Fibroblast of mammary gland (primary cell): Measurements from ENCODE around the gene MYO1E.
"Not testable (repeated sequence)": the region's sequence is repeated elsewhere in the genome, so short reads cannot be mapped to it uniquely, and the experiment has no call there.

Experiments
- DNase-seq: peaks from one replicate; pipeline ENCODE4 v3.0.0-alpha.2; 2010; ENCODE audit warnings: low read depth
- H3K4me3 ChIP-seq: 2 replicates; pipeline ENCODE4 v1.5.1; 2011; ENCODE audit warnings: low read depth, mild to moderate bottlenecking, low read length, moderate library complexity; ENCODE audit not compliant: control insufficient read depth
- CTCF ChIP-seq: conservative IDR thresholded peaks from 2 replicates; pipeline ENCODE4 v1.5.1; 2011; ENCODE audit warnings: low read depth, low read length, inconsistent platforms; ENCODE audit not compliant: control insufficient read depth, insufficient read depth

Gene MYO1E

GRCh38 chr15:59138243-59138642, 234.4 kb downstream of the MYO1E start:
- H3K4me3 ChIP-seq: no peak overlapping the region
- peak; percentile 67 for TF ChIP-seq CTCF
- peak; percentile 59 for DNase-seq

GRCh38 chr15:59137566-59137965, 235.1 kb downstream of the MYO1E start:
- no peak for DNase-seq
- TF ChIP-seq CTCF: no peak
- H3K4me3 ChIP-seq: no peak overlapping the region

- DNase-seq: no peak
- no peak for TF ChIP-seq CTCF
- no peak overlapping the region for H3K4me3 ChIP-seq
Observed at GRCh38 chr15:59133929-59134427, 238.7 kb downstream of the MYO1E start.

- no peak for DNase-seq
- TF ChIP-seq CTCF: no peak
- no peak overlapping the region for H3K4me3 ChIP-seq
Observed at GRCh38 chr15:59131969-59132562, 240.6 kb downstream of the MYO1E start.

- no peak for DNase-seq
- no peak for TF ChIP-seq CTCF
- H3K4me3 ChIP-seq: no peak overlapping the region
Observed at GRCh38 chr15:59131456-59131855, 241.2 kb downstream of the MYO1E start.

GRCh38 chr15:59127255-59127654, 245.4 kb downstream of the MYO1E start:
- H3K4me3 ChIP-seq, DNase-seq: not testable (repeated sequence)

GRCh38 chr15:59125683-59126082, 247.0 kb downstream of the MYO1E start:
- not testable (repeated sequence) for H3K4me3 ChIP-seq, DNase-seq

- TF ChIP-seq CTCF: no peak
- no peak overlapping the region for H3K4me3 ChIP-seq
- DNase-seq: no peak
Observed at GRCh38 chr15:59124261-59124660, 248.4 kb downstream of the MYO1E start.
